Breast epithelium (tissue), 3 donors: ENCODE results near the gene LPO.

Experiments
- CTCF ChIP-seq, 3 donors: fragments of 450-650 bp; IDR thresholded peaks; one replicate each; pipeline ENCODE4 v1.5.1; 2016 to 2017; ENCODE audit warnings: antibody characterized with exemption in 3 of 3, mild to moderate bottlenecking in 3 of 3, moderate library complexity in 3 of 3
- POLR2A ChIP-seq: fragments of 450-650 bp; IDR thresholded peaks from one replicate; pipeline ENCODE4 v1.6.1; 2016; ENCODE audit warnings: antibody characterized with exemption, mild to moderate bottlenecking, moderate library complexity

DNA sequence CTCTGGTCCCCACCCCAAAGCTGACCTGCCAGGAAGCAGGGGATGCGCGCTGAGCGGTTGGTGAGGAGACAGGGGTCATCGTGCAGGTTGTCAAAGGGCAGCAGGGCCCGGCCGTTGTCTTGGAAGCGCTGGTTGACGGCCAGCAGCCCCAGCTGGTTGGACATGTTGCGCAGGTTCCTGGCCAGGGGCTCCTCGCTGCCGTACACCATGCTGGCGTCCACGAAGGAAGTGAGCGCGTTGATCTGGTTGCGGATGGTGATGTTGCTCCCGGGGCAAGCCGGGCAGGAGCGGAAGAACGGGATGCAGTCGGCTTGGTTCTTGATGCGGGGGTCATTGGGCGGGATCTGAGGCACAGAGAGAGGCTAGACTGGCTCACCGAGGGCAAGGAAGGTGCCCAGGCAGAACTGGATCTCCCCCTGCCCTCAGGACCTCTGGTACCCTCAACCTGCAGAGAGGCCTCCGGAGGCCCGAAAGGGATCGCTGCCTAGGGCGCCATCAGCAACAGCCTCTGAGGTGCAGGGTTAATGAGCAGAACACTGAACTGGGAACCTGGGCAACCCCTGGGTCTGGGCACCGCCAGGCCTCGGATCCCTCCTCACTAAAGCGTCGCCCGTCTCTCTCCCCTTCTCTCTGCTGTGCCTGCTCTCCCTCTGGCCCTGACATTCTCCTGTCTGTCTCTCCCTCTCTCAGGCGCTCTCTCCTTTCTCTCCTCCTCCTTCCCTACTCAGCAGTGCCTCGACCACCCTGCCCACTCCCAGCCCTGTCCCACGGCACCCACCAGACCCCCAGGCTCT lies 39.6 kb downstream of the LPO start:
- TF ChIP-seq CTCF (IDR thresholded peaks at IDR 0.05) (no peak), POLR2A (no peak)
